GM13976 (cell line): Measurements from ENCODE around the gene CELF2.

Experiments
- DNase-seq: peaks from one replicate; pipeline ENCODE4 v3.0.0; 2012; ENCODE audit warnings: low spot score
- CTCF ChIP-seq: IDR thresholded peaks from 2 replicates; pipeline ENCODE4 v1.5.1; 2012; ENCODE audit warnings: borderline replicate concordance, mild to moderate bottlenecking; ENCODE audit not compliant: insufficient read depth; ENCODE audit errors: extremely low read depth, missing control alignments, control extremely low read depth
- in situ Hi-C: fragments of 300-500 bp; cut with MboI; formaldehyde crosslinking; loops from one replicate; pipeline ENCODE4 v1.12.0; 2022; ENCODE audit warnings: low sequenced_read_pairs, mixed read lengths, inconsistent platforms; ENCODE audit not compliant: unreplicated experiment

Gene CELF2

GRCh38 chr10:11197266-11197712, 179.6 kb downstream of the CELF2 start:
- in situ Hi-C loops = no loop called here
- no peak for TF ChIP-seq CTCF
- DNase-seq = peak; percentile 43

GRCh38 chr10:11197878-11198277, 180.2 kb downstream of the CELF2 start:
- in situ Hi-C loops = no loop called here
- TF ChIP-seq CTCF = no peak
- DNase-seq = no peak

DNA sequence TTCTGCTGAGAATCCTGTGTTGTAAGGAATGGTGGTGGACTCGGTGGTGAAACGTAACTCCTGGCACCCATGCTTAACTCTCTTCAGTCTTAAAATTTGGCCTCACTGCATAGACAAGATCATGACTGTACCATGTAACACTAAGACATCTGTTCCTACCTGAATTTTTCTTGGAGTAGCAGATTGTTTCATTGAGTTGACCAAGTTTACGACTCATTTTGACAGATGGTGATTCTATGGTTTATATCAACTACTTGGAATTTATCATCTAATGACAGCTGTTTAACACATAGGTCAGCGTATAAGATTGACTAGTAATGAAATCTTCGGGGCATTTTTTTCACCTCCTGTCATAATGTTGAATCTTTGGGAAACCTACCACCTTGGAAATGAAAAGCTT, 184.2 kb downstream of the CELF2 start:
- TF ChIP-seq CTCF = no peak
- in situ Hi-C loops = no loop called here
- no peak for DNase-seq

GRCh38 chr10:11204351-11204942, 186.8 kb downstream of the CELF2 start:
- in situ Hi-C loops = no loop called here
- TF ChIP-seq CTCF = no peak

DNA sequence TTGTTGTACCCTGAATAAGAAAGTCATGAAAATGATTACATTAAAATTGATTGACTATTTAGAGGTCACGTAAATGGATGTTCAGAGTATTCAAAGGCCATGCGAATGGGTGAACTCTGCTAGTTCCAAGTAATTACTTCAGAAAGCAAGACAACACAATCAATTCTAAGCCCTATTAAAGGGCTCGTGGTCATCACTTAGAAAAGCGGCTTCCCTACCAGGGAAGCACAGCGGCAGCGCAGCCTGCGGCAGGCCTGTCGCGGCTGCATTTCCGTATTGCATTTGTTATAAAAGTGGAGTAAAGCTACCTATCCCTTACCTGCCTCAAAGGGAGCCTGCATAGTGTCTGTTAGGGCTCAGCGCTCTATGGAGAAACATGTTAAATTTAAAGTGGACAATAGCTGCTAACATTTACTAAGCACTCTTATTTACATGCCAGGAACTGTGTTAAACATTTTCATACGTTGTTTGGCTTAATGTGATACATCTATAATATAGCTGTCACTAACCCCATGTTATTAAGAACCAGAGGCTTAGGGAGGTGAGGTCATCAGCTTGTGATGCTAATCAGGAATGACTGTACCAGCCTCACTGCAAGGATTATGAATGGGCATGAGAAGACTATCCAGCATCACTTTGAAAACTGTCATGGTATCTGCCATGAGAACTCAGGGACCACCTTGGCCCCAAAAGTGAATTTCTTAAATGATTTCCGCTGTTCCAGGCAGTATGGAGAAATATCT, 187.5 kb downstream of the CELF2 start:
- in situ Hi-C loops = no loop called here
- no peak for DNase-seq
- TF ChIP-seq CTCF = no peak

More at GRCh38 chr10:11204351-11204942, 186.8 kb downstream of the CELF2 start:
- DNase-seq = no peak

- no peak for DNase-seq
- in situ Hi-C loops = no loop called here
- no peak for TF ChIP-seq CTCF
Observed at GRCh38 chr10:11206676-11207559, 189.2 kb downstream of the CELF2 start.
